Measurements from ENCODE around the gene GLI3. TPM values are rescaled to one million over a fixed set of nuclear protein-coding genes. Genes with fewer than 3 reads are reported as not detected.

Gene GLI3
- total and polyA plus RNA-seq, 12 donors: 1.1 to 18.0 (median 4.6) TPM

- Histone ChIP-seq H3K27ac (no peak overlapping the region), H3K9me3 (replicated peaks in 1 of 3) (peaks cover 0 to 7% (median 0%) of the 10 kb centered on the region in 3 donors), H3K27me3 (no peaks in the 10 kb centered on the region), H3K4me3 (no peak overlapping the region), H3K4me1 (replicated peaks in 1 of 2) (no peaks in the 10 kb centered on the region), H3K36me3 (replicated peaks in 1 of 2) (no peaks in the 10 kb centered on the region)
- intact Hi-C loops (cut with DNase I): no loop called here
- WGBS, 4 donors: 86 to 97% (median 91%) methylated on average over 5 of the region's 5 CpGs
- TF ChIP-seq POLR2A (IDR thresholded peaks at IDR 0.05): no peak
- no peak for TF ChIP-seq CTCF (IDR thresholded peaks at IDR 0.05)
- DNase-seq: no peak
Observed at GRCh38 chr7:42012786-42013360, 224.1 kb downstream of the GLI3 start.

GRCh38 chr7:42012313-42012712 lies 224.7 kb downstream of the GLI3 start:
- 91 to 94% (median 91%) methylated on average over 3 of the region's 3 CpGs for WGBS, 4 donors
- H3K9me3 ChIP-seq (replicated peaks in 1 of 3): peaks cover 0 to 7% (median 0%) of the 10 kb centered on the region in 3 donors
- H3K36me3 ChIP-seq (replicated peaks in 1 of 2): no peaks in the 10 kb centered on the region
- no peaks in the 10 kb centered on the region for H3K4me1 ChIP-seq (replicated peaks in 1 of 2)
- intact Hi-C loops (cut with DNase I): no loop called here
- no peak overlapping the region for H3K4me3 ChIP-seq
- no peak for DNase-seq
- TF ChIP-seq CTCF (IDR thresholded peaks at IDR 0.05) (no peak), POLR2A (IDR thresholded peaks at IDR 0.05) (no peak)
- no peak overlapping the region for H3K27ac ChIP-seq
- H3K27me3 ChIP-seq: no peaks in the 10 kb centered on the region

GRCh38 chr7:42011846-42012245 lies 225.2 kb downstream of the GLI3 start:
- no peak for DNase-seq
- Histone ChIP-seq H3K9me3 (replicated peaks in 1 of 3) (peaks cover 0 to 7% (median 0%) of the 10 kb centered on the region in 3 donors), H3K27ac (no peak overlapping the region), H3K36me3 (replicated peaks in 1 of 2) (no peaks in the 10 kb centered on the region), H3K4me1 (replicated peaks in 1 of 2) (no peaks in the 10 kb centered on the region), H3K4me3 (no peak overlapping the region), H3K27me3 (no peaks in the 10 kb centered on the region)
- intact Hi-C loops (cut with DNase I): no loop called here
- no peak for TF ChIP-seq POLR2A (IDR thresholded peaks at IDR 0.05)
- no peak for TF ChIP-seq CTCF (IDR thresholded peaks at IDR 0.05)
- WGBS, 4 donors: 83 to 93% (median 90%) methylated on average over 10 of the region's 10 CpGs

GRCh38 chr7:42010751-42011150 lies 226.3 kb downstream of the GLI3 start:
- no peak overlapping the region for H3K4me3 ChIP-seq
- no peaks in the 10 kb centered on the region for H3K4me1 ChIP-seq (replicated peaks in 1 of 2)
- intact Hi-C loops (cut with DNase I): no loop called here
- no peak for TF ChIP-seq POLR2A (IDR thresholded peaks at IDR 0.05)
- TF ChIP-seq CTCF (IDR thresholded peaks at IDR 0.05): no peak
- no peak for DNase-seq
- H3K27ac ChIP-seq: no peak overlapping the region
- H3K27me3 ChIP-seq: no peaks in the 10 kb centered on the region
- H3K9me3 ChIP-seq (replicated peaks in 1 of 3): peaks cover 0 to 7% (median 0%) of the 10 kb centered on the region in 3 donors
- no peaks in the 10 kb centered on the region for H3K36me3 ChIP-seq (replicated peaks in 1 of 2)

Measured in adrenal gland (tissue), 12 donors.